ENCODE data around the gene FKBP2. TPM values are rescaled to one million over a fixed set of nuclear protein-coding genes. Genes with fewer than 3 reads are reported as not detected.

The FKBP2 gene
- total and polyA plus RNA-seq, 4 donors, result 60.8 to 241 (median 124) TPM

DNA sequence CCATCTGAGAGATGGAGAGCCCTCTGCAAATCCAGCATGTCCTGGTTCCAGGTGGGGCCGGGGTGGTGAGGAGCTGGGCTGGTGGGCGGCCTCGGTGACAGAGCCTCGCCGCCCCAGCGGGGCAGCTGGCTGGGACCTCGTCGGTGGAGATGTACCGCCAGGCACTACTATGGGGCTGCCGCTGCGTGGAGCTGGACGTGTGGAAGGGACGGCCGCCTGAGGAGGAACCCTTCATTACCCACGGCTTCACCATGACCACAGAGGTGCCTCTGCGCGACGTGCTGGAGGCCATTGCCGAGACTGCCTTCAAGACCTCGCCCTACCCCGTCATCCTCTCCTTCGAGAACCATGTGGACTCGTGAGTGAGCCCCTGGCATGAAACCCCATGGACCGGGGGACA, 17.5 kb downstream of the FKBP2 start:
- H3K4me3 ChIP-seq (ENCODE audit: low read depth in 1 of 3, low read length in 3 of 3), result no peak overlapping the region
- H3K9me3 ChIP-seq (ENCODE audit: control insufficient read depth in 4 of 4, low read length in 3 of 4), result no peaks in the 10 kb centered on the region
- no peak for DNase-seq (ENCODE audit: low spot score)
- no peak overlapping the region for H3K27ac ChIP-seq (ENCODE audit: low read depth in 1 of 2, low read length in 2 of 2)
- WGBS, result 92% methylated on average over 24 of the region's 24 CpGs
- no peaks in the 10 kb centered on the region for H3K27me3 ChIP-seq (ENCODE audit: control insufficient read depth in 4 of 4, insufficient read depth in 4 of 4, low read length in 3 of 4)
- H3K36me3 ChIP-seq (ENCODE audit: control insufficient read depth in 4 of 4, insufficient read depth in 3 of 4, low read depth in 1 of 4, low read length in 3 of 4), result peaks cover 0 to 13% (median 4%) of the 10 kb centered on the region in 4 donors
- H3K4me1 ChIP-seq (ENCODE audit: control insufficient read depth in 4 of 4, insufficient read depth in 4 of 4, low read length in 3 of 4), result no peaks in the 10 kb centered on the region
- TF ChIP-seq FOXA2 (IDR thresholded peaks at IDR 0.05) (no peak), TAF1 (conservative IDR thresholded peaks at IDR 0.05) (no peak), HNF4A (conservative IDR thresholded peaks at IDR 0.05) (no peak), EGR1 (IDR thresholded peaks at IDR 0.05; ENCODE audit: low read depth in 2 of 2) (no peak), NR2F2 (IDR thresholded peaks at IDR 0.05) (no peak), GABPA (IDR thresholded peaks at IDR 0.05 in 1 of 2, conservative IDR thresholded peaks at IDR 0.05 in 1 of 2) (no peak), YY1 (IDR thresholded peaks at IDR 0.05) (no peak), RAD21 (IDR thresholded peaks at IDR 0.05) (no peak)
- TF ChIP-seq, protein P1, sequence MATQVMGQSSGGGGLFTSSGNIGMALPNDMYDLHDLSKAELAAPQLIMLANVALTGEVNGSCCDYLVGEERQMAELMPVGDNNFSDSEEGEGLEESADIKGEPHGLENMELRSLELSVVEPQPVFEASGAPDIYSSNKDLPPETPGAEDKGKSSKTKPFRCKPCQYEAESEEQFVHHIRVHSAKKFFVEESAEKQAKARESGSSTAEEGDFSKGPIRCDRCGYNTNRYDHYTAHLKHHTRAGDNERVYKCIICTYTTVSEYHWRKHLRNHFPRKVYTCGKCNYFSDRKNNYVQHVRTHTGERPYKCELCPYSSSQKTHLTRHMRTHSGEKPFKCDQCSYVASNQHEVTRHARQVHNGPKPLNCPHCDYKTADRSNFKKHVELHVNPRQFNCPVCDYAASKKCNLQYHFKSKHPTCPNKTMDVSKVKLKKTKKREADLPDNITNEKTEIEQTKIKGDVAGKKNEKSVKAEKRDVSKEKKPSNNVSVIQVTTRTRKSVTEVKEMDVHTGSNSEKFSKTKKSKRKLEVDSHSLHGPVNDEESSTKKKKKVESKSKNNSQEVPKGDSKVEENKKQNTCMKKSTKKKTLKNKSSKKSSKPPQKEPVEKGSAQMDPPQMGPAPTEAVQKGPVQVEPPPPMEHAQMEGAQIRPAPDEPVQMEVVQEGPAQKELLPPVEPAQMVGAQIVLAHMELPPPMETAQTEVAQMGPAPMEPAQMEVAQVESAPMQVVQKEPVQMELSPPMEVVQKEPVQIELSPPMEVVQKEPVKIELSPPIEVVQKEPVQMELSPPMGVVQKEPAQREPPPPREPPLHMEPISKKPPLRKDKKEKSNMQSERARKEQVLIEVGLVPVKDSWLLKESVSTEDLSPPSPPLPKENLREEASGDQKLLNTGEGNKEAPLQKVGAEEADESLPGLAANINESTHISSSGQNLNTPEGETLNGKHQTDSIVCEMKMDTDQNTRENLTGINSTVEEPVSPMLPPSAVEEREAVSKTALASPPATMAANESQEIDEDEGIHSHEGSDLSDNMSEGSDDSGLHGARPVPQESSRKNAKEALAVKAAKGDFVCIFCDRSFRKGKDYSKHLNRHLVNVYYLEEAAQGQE (IDR thresholded peaks at IDR 0.05), result no peak
- TF ChIP-seq, protein P2, sequence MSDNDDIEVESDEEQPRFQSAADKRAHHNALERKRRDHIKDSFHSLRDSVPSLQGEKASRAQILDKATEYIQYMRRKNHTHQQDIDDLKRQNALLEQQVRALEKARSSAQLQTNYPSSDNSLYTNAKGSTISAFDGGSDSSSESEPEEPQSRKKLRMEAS (IDR thresholded peaks at IDR 0.05), result no peak
- TF ChIP-seq, protein P3, sequence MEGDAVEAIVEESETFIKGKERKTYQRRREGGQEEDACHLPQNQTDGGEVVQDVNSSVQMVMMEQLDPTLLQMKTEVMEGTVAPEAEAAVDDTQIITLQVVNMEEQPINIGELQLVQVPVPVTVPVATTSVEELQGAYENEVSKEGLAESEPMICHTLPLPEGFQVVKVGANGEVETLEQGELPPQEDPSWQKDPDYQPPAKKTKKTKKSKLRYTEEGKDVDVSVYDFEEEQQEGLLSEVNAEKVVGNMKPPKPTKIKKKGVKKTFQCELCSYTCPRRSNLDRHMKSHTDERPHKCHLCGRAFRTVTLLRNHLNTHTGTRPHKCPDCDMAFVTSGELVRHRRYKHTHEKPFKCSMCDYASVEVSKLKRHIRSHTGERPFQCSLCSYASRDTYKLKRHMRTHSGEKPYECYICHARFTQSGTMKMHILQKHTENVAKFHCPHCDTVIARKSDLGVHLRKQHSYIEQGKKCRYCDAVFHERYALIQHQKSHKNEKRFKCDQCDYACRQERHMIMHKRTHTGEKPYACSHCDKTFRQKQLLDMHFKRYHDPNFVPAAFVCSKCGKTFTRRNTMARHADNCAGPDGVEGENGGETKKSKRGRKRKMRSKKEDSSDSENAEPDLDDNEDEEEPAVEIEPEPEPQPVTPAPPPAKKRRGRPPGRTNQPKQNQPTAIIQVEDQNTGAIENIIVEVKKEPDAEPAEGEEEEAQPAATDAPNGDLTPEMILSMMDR (IDR thresholded peaks at IDR 0.05; ENCODE audit: low read depth, low read length, missing input control), result no peak
- H3K9ac ChIP-seq (ENCODE audit: low read depth in 1 of 2, low read length in 2 of 2), result no peak overlapping the region

DNA sequence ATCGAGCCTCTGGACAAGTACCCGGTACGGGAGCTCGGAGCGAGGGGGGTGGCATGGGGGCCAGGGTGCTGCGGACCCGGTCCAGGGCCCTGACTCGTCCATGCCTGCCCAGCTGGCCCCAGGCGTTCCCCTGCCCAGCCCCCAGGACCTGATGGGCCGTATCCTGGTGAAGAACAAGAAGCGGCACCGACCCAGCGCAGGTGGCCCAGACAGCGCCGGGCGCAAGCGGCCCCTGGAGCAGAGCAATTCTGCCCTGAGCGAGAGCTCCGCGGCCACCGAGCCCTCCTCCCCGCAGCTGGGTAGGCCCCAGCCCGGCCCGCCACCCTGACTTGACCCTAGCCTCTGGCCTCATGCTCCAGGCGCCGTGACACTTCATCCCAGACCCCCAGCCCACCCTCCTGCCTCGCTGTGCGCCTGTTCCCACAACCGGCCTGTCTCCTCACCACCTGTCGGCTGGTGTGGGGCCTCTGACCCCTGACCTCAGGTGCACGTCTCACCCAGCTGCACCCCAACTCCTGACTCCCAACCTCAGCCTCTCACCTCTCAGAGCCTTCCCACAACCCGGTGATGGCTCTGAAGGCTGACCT, 18.1 kb downstream of the FKBP2 start:
- Histone ChIP-seq H3K27me3 (ENCODE audit: control insufficient read depth in 4 of 4, insufficient read depth in 4 of 4, low read length in 3 of 4) (no peaks in the 10 kb centered on the region), H3K4me1 (ENCODE audit: control insufficient read depth in 4 of 4, insufficient read depth in 4 of 4, low read length in 3 of 4) (no peaks in the 10 kb centered on the region), H3K36me3 (ENCODE audit: control insufficient read depth in 4 of 4, insufficient read depth in 3 of 4, low read depth in 1 of 4, low read length in 3 of 4) (peaks cover 0 to 14% (median 4%) of the 10 kb centered on the region in 4 donors), H3K9me3 (ENCODE audit: control insufficient read depth in 4 of 4, low read length in 3 of 4) (no peaks in the 10 kb centered on the region), H3K4me3 (ENCODE audit: low read depth in 1 of 3, low read length in 3 of 3) (no peak overlapping the region), H3K9ac (ENCODE audit: low read depth in 1 of 2, low read length in 2 of 2) (no peak overlapping the region), H3K27ac (ENCODE audit: low read depth in 1 of 2, low read length in 2 of 2) (no peak overlapping the region)
- DNase-seq (ENCODE audit: low spot score), result no peak
- 93% methylated on average over 32 of the region's 32 CpGs for WGBS
- TF ChIP-seq GABPA (IDR thresholded peaks at IDR 0.05 in 1 of 2, conservative IDR thresholded peaks at IDR 0.05 in 1 of 2) (no peak), EGR1 (IDR thresholded peaks at IDR 0.05; ENCODE audit: low read depth in 2 of 2) (no peak), FOXA1 (IDR thresholded peaks at IDR 0.05) (no peak), NR2F2 (IDR thresholded peaks at IDR 0.05) (no peak), FOXA2 (IDR thresholded peaks at IDR 0.05) (no peak), HNF4A (conservative IDR thresholded peaks at IDR 0.05) (no peak)
- TF ChIP-seq, protein P3 (IDR thresholded peaks at IDR 0.05; ENCODE audit: low read depth, low read length, missing input control), result no peak
- TF ChIP-seq, protein P4, sequence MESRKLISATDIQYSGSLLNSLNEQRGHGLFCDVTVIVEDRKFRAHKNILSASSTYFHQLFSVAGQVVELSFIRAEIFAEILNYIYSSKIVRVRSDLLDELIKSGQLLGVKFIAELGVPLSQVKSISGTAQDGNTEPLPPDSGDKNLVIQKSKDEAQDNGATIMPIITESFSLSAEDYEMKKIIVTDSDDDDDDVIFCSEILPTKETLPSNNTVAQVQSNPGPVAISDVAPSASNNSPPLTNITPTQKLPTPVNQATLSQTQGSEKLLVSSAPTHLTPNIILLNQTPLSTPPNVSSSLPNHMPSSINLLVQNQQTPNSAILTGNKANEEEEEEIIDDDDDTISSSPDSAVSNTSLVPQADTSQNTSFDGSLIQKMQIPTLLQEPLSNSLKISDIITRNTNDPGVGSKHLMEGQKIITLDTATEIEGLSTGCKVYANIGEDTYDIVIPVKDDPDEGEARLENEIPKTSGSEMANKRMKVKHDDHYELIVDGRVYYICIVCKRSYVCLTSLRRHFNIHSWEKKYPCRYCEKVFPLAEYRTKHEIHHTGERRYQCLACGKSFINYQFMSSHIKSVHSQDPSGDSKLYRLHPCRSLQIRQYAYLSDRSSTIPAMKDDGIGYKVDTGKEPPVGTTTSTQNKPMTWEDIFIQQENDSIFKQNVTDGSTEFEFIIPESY (IDR thresholded peaks at IDR 0.05), result no peak
- TF ChIP-seq, protein P2 (IDR thresholded peaks at IDR 0.05), result no peak
- TF ChIP-seq, protein P1 (IDR thresholded peaks at IDR 0.05), result no peak
- TF ChIP-seq, protein P5, sequence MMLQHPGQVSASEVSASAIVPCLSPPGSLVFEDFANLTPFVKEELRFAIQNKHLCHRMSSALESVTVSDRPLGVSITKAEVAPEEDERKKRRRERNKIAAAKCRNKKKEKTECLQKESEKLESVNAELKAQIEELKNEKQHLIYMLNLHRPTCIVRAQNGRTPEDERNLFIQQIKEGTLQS (IDR thresholded peaks at IDR 0.05), result no peak

All from liver (tissue), 9 donors.